Superior temporal gyrus (tissue), 1 donor: ENCODE results near the gene ABR.
"Not testable (repeated sequence)": the region's sequence is repeated elsewhere in the genome, so short reads cannot be mapped to it uniquely, and the experiment has no call there.

Source experiments
- DNase-seq: peaks from one replicate; pipeline ENCODE4 v3.0.0-alpha.2; 2016; ENCODE audit errors: extremely low spot score

ABR gene

DNA sequence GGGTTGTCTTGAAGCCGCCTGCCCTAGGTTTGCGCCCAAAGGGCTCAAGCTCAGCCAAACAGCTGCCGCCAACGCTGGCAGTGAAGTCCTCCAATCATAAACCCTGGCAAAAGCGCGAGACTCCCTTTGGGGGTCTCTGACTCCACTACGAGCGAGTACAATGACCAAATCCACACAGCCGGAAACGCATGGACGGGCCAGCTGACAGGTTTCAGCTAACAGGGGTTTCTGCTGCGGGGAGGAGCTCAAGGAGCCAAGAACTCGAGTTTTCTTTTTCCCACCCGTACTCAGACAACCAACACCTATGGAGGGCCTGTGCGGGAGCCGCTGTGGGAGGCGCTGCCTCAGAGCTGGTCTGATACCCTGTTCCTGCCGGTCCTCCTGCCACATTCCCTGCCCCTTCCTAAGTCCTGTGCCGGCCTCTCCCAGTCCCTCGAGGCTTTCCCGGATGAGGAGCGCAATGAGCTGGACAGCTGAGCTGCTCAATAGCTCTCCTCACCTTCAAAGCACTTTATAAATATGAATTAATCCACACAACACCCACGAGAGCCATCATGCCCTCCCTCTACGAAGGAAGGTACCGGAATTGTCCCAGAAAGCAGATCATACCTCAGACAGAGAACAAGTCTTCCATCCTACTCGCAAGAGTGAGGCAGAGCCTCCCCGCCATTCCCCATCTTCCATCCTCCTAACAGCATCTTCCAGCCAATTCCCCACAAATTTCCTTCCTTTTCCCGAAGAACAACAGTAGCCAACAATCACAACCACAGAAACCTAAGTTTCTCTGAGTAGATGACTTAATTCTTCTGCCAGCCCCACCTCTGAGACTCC lies 6.1 kb downstream of the ABR start:
- DNase-seq: no peak

DNA sequence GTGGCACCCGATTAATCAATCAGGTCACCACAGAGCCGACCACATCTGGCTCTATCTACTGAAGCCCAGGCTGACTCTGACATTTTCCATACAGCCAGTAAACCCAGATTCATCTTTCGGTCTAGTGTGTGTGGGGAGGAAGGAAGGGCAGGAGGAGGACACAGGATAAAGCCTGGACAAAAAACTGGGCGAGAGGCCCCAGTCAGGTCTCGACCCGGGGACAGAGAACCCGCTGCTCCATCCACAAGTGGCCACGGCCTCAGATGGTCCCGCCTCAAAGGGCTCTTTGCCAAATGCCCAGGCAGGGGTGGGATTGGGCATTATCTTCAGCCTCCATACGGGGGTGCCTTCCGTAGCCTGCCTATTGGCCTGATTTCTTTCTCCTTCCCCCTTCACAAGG lies 7.8 kb downstream of the ABR start:
- no peak for DNase-seq

DNA sequence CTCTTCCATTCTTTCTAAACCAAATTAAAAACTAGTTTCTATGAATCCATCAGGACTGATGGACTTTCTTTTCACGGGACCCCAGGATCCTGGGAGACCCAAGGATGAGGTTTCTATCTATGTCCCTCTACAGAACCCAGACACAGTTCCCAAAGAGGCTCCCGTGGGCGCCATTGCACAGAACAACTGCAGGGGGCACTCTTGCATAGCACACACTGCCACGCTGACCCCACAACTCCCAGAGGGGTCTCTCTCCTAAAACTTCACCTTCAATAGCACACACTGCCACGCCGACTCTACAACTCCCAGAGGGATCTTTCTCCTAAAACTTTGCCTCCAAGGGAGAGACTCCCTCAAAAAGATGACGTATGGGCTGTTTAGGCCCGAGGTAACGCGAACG lies 9.0 kb downstream of the ABR start:
- no peak for DNase-seq

DNA sequence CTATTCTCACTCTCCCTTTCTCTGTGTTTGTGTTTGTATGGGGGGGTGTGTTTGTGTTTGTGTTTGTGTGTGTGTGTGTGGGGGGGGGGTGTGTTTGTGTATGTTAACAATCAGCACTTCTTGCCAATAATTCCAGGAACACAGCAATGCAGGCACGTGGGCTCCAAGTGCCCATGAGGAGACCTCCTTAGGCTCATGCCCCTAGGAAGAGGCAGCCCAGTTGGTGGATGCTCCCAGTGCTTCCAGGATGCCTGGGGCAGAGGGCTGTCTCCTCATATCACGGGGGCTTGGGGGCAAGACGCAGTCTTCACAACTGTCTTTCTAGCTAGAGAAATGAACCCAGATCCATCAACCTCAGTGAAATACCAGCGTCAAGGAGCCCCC lies 9.9 kb downstream of the ABR start:
- DNase-seq: no peak

DNA sequence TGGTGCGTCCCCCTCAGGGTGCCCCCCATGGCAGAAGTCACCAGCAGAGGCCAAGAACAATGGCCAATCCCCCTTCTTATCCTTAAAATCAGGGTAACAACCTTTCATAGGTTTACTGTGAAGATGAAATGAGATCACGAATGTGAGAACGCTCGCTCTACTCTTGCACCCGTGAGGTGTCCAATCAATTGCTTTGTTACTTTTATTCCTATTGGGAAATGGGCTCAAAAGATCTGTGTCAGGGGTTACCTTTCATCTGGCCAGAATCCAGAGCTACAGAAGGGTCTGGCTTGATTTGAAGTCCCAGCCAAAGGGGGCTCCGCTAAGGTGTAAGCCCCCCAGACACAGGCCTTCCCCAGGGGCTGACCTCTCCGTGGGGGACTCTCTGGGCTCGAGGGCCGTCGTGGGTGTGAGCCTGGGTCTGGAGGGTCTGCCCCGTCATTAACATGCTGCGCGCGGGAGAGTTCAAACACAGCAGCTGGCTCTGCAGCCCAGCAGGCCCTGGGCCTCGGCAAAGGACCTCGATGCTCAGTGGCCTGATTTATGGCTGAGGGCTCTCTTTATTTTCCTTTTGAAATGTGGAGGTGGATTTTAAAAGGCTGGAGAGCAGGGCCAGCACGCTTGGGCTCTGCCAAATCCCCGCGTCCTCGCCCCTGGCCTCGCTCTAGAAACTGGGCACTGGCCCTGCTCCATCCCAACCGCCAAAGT lies 10.4 kb downstream of the ABR start:
- DNase-seq: no peak

DNA sequence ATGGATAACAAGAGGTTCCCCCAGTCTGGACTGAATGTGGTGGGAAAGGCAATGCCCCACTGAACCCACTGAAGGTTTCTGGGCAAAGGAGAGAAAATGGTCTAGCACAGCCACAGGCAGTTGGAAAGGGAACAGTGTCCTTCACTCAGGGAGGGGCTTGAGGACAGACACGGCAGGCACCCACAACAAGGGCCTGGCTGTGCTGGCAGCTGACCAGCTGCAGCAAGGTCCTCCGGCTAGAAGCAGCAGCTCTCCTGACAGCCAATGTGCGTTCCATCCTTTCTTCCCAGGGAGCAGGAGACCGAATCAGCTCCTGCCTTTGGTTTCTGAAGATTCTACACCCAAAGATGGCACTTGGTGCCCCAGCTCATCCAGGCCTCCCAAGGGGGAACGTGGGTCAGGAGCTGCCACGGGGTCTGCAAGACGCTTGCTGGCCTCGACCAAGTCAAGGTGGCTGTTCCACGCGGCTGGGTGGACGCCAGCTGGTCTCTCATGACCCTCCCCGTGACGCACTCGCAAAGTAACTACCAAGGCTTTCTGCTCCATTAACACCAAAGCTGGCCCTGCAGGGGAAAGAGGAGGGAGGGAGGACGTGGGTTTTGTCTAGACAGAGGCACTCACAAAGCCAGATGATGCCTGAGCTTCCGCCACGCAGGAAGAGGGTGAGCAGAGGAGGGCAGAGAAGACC lies 11.1 kb downstream of the ABR start:
- no peak for DNase-seq

DNA sequence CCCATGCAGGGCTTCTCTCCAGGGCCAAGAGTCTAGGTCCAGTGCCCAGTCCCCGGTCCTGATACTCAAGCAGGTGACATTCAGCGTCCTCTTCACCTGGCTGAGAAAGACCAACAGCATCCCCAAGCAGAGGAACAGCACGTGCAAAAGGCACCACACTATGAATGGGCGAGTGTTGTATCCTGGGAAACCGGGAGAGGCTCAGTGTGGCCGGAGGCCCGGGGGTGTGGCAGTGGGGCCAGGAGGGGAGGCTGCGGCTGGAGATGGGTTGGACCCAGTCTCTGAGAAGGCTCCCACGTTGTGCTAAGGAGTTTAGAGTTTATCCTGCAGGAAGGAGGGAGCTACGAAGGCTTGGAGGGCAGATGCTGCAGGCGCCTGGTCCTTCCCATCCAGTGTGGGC lies 13.5 kb downstream of the ABR start:
- no peak for DNase-seq

DNA sequence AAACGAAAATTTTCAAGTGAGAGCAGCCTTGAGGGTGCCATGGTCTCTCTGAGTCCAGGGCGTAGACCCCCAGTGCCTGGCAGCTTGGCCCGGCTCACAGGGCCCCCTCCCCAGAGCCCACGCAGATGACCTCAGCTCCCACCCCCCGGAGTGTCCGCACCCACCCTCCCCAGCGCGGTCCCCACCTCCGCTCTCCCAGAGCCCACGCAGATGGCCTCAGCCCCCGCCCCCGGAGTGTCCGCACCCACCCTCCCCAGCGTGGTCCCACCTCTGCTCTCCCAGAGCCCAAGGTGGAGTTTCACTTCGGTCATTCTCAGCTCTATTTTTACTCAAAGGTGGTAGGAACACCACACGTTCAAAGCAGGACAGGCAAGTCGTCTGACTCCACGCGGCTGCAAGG lies 13.9 kb downstream of the ABR start:
- DNase-seq: no peak

DNA sequence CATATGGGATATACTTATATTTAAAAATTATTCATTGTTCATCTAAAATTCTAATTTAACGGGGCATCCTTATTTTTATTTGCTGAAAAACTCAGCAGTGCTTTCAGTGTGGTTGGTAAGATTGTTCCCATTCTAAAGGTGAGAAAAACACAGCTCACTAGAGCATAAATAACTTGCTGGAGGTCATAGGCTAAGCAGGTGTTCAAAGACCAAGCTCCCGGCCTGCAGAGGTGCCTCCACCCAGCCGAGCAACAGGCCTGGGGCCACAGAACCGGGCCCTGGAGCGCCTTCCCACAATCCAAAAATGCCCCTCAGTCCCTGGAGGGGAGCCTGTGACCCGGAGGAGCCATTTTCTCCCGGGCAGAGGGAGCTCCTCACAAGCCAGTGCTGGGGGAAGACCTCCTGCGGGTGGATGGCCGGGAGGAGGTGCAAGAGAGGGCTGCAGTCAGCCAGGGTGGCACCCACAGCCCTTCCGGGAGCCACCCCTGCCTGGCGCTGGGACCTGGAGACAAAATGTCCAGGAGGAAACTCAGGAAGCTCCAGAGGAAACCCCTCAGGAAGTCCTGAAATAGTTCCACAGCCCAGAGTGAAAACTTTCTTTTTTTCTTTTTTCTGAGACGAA lies 14.7 kb downstream of the ABR start:
- DNase-seq: no peak

DNA sequence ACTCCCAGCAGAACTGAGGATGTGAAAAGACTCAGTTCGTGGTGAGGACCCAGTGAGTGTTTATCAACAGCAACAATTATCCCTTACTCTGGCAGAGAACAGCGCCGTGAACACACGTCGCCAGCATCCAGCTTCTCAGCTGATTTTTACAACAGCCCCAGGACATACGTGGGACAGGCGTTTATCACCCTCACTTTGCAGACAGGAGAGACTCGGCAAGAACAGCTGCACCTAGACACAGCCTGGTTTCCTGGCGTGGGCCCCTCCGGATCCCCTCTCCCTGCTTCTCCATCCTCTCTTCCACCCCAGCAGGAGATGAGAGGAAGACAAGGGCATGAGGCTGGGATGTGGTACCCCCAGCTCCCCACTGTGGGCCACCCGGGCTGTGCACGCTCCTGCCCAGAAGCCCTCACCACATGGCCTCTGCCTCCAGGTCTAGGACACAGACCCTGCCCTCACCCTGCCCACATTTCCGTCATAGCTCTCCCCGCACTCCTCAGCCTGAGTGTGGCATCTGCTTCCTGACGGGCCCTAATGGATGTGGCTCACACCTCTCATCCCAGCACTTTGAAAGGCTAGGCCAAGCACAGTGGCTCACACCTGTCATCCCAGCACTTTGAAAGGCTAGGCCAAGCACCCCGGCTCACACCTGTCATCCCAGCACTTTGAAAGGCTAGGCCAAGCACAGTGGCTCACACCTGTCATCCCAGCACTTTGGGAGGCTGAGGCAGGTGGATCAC lies 17.5 kb downstream of the ABR start:
- no peak for DNase-seq

DNA sequence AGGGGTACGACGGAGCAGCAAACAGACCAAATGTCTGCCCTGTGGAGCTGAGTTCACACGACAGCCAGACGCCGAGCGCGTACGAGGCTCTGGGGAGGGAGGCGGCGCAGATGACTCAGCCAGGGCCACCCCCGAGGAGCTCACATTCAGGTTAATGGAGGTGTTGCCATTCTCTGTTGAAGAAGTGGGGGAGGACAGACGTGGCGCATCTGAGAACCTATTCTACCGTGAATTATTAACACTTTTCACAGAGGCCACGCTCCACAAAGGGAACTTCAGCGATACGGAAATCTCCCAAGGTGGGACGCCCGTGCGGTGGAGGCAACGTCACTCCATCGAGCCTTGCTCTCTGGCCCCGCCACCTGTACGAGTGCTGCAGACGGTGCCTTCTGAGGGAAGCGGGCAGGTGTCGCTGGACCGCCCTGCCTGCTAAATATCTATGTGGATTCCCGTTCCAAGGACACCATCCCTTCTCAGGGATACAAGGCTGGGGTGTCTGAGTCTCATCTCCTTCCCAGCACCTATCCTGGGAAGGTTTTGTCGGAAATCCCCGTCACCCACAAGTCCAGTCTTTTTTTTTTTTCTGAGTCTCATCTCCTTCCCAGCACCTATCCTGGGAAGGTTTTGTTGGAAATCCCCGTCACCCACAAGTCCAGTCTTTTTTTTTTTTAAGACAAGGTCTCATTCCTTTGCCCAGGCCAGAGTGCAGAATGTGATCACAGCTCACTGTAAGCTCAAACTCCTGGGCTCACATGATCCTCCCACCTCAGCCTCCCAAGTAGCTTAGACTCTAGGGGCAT lies 19.0 kb downstream of the ABR start:
- no peak for DNase-seq

DNA sequence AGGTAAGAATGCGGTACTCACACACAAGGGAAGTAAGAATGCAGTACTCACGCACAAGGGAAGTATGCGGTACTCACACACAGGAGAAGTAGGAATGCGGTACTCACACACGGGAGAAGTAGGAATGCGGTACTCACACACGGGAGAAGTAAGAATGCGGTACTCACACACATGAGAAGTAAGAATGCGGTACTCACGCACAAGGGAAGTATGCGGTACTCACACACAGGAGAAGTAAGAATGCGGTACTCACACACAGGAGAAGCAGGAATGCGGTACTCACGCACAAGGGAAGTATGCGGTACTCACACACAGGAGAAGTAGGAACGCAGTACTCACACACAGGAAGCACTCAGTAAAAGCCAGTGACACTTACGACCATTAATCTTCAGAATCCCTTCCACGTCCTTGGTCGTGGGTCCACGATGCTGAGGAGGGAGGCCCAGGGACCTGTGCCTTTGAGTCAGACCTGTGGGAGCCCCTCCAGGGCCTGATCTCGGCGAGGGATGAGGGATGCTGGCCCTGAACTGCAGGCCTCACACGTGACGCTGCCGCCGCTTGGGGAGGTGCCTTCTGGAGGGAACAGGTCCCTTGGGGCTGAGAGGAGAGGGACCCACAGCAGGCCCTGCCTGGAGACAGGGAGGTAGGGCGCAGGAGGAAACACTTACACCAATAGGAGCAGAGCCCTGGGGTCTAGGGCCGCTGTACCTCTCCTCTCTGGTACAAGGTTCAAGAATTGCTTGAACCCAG lies 20.2 kb downstream of the ABR start:
- no peak for DNase-seq

DNA sequence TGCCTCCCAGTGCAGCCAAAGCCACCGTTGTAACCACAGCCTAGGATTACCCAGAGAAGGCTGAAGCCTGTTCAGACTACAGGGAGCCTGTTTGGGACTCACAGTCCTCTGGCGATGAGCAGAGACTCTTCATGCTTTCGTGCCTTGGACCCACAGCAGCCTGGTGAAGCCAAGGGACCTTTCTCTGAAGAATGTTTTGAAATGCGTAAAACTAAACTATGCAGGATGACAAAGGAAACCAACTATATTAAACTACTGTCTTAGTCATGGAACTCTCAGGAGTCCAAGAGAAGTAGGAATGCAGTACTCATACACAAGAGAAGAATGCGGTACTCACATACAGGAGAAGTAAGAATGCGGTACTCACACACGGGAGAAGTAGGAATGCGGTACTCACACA lies 20.9 kb downstream of the ABR start:
- DNase-seq: no peak

DNA sequence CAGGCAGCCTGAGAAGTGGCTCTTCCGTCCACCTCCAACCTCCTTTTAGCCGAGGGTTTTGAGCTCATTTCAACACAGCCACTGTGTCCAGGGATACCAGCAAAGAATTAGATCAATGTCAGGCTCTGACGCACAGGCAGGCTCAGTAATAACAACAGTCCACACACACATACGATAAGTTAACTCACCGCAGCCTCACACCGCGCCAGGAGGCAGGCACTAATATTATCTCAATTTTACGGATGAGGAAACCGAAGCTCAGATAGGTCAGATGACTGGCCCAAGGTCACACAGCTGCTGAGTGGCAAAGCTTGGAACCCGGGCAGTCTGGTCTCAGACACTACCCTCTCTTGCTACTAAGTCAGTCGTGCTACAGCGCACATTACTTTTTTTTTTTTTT lies 22.9 kb downstream of the ABR start:
- no peak for DNase-seq

DNA sequence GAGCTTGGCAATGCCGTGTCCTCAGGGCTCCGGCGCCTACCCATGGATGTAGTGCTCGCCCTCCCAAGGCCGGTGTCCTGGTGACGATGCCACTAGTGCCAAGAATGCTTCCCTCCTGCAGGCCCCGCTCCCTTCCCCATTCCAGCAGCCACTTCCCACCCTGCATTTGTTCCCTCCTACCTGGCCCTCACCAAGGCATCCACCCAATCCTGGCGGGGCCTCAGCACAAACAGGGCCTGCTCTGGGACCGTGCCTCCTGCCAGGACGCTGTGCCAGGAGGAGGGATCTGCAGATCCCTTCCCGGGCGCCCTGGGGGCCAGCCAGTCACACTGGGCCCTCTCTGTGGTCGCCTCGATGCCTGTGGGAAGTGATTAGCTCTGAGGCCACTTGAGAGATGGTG lies 25.1 kb downstream of the ABR start:
- no peak for DNase-seq

DNA sequence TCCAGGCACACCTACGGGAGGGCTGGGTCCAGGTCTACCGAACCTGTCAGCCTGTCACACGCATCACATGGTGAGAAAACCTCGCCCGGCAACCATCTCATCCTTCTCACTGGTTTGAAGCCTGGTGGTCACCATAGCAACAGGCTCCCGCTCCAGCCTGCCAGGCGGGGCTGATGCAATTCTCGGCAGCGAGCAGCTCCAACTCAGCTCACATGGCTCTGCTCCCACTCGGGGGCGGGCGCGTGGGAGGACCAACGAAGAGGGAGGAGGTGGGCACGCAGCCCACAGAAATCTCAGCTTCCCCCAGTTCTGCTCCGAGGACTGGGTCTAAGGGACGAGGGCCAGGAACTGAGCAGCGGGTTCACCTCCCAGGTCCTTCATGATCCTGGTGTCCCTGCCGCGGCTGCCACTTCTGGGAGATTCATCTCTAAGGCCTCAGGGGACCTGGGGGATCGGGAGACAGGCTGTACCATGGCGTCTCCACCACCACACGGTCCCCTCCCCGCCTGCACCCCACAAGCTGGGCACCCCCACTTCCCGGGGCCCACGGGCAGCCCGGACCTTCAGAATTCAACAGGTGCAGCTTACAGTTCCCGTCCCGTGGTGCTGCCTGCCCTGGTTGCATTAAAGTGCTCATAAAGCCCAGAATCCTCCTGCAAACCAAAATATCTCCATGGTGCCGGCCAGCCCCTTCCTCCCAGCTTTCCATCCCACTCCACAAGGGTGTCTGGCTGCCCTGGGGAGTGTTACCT lies 25.8 kb downstream of the ABR start:
- peak; percentile 70 for DNase-seq

DNA sequence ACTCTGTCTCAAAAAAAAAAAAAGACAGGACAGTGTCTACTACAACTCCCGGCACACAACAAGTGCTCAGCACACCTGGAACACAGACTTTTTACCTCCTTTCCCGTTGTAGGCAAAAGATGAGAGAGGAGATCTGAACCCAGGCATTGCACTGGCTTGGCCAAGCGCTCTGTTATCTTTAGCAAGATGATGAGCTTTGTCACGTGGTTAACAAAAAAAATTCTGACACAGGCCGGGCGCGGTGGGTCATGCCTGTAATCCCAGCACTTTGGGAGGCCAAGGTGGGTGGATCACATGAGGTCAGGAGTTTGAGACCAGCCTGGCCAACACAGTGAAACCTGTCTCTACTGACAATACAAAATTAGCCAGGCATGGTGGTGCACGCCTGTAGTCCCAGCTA lies 27.2 kb downstream of the ABR start:
- DNase-seq: not testable (repeated sequence)

DNA sequence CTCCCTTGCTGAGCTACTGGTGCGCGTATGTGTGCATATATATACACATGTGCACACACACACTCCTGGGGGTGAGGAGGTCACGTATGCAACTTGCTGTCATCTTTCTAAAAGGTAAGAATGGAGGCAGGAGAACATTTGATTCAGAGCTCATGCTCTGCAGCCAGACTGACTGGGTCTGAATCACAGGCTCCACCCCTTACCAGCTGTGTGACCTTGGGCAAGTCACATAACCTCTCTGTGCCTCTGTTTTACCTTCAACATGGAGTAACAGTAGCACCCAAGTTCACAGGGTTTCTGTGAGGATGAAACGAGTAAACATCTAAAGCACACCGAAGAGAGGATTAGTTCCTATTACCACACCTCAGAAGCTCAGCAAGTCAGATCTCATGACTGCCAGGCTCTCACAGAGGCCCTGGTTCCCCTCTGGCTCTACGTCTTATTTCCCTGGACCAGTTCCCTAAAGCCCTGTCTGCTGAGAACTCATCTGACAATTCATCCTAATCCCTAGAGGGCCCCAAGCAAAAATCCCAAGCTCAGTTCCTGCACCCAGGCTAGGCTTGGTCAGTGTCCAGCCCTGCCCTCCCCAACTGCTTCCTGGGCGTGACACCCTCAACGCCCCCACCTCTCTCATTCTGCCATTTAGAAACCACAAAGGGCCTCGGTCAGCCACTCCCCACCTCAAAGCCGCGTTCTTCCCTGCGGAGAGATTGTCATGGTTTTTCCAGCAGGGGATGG lies 28.7 kb downstream of the ABR start:
- DNase-seq: no peak

DNA sequence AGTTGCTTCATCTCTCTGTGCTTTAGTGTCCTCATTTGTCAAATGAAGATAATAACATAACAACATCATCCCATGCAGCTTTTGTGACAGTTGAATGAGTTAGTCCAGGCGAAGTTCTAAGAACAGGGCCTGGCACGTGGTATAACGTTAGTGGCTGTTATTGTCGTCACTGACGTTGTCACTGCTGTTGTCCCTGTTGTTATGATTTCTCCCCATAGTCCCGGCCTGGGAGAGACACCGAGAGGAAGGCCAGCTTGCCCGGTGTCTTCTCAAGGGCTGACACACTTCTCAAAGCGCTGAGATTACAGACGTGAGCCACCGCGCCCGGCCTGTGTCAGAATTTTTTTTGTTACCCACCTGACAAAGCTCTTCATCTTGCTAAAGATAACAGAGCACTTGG lies 29.9 kb downstream of the ABR start:
- DNase-seq: no peak
